T-helper 2 cell treated with Interferon-gamma antibody and Interleukin-4, amounts not matched to agents 100 ng/mL and 5 ng/mL, for 36 hours (primary cell): ENCODE data around the gene PLEKHM1. TPM values are rescaled to one million over a fixed set of nuclear protein-coding genes. Genes with fewer than 3 reads are reported as not detected.
"Not testable (repeated sequence)": the region's sequence is repeated elsewhere in the genome, so short reads cannot be mapped to it uniquely, and the experiment has no call there.

Experiments used
- intact Hi-C: fragments of 100-400 bp; cut with micrococcal nuclease; formaldehyde crosslinking; loops from one replicate; pipeline ENCODE4 v1.15.1; 2023
- total RNA-seq: library from RNA; stranded (reverse); gene quantifications from 2 replicates; pipeline ENCODE4 v1.2.3, GENCODE V29; 2022

PLEKHM1 gene
- 41.1 and 48.7 TPM in 2 replicates for total RNA-seq

DNA sequence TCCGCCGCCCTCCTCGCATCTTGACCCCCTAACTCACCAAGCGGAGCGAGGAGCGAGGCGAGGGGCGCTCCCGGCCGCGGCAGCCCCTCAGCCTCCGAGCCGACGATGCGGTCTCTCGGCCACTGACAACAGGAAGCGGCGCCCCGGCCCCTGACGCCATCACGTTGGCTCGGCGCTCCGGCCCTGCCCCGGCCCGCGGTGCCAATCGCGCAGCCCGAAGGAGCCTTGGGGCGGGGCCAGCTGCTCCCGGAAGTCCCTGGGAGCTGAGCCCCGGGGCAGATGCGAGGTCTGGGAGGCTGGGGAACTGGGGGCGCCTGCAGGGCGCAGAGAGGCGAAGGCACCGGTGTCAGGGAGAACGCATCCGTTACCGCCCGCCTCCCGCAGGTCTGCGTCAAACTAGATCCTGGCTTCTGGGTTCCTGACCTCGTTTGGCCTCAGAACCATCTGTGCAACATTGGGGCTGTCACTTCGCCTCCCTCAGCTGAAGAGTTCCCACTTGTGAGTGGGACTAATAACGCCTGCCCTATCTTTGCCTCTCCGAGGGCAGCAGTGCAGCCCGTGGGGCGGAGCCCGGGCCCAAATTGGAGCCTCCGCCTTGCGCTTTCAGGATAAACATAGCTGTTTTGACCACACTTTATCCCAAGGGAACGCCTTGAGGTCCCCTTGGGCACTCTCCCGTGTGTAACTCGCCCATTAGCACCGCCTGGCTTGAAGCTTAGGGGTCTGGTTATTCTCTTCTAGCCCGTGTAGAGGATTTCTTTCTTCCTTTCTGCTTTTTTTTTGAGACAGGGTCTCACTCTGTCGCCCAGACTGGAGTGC, at the start of gene PLEKHM1:
PLEKHM1 (minus strand) TSS at position 107 of the 819 bp plus-strand sequence. CDS start 8,237 bp downstream, outside the sequence.
- intact Hi-C loops: loop anchor here (10.0 kb wide), 1 partner anchor 76 kb away; no protein-coding TSS in a partner anchor

DNA sequence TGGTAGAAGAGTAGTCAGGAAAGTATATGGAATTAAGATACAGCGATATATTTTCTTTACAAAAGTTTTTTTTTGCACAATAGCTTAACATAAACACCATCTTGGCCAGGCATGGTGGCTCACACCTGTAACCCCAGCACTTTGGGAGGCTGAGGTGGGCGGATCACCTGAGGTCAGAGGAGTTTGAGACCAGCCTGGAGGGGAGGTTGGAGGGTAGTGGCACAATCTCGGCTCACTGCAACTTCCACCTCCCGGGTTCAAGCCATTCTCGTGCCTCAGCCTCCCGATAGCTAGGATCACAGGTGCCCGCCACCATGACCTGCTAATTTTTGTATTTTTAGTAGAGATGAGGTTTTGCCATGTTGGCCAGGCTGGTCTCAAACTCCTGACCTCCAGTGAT, 47.6 kb upstream of the PLEKHM1 start:
- intact Hi-C loops: not testable (repeated sequence)

DNA sequence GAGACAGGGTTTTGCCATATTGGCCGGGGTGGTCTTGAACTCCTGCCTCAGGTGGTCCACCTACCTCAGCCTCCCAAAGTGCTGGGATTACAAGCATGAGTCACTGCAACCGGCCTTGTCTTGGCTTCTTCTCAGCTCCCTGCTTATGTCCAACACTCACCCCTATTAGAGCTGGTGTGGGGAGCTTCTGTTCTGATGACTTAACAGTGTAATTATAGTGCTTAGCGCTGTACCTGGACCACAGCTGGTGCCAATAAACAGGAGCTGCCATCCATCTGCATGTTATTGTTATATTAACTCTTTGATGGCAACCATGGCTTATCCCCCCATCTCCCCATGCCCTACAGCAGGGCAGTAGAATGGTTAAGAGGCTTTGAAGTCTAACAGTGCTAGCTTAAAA, 15.6 kb upstream of the PLEKHM1 start:
- intact Hi-C loops: not testable (repeated sequence)

DNA sequence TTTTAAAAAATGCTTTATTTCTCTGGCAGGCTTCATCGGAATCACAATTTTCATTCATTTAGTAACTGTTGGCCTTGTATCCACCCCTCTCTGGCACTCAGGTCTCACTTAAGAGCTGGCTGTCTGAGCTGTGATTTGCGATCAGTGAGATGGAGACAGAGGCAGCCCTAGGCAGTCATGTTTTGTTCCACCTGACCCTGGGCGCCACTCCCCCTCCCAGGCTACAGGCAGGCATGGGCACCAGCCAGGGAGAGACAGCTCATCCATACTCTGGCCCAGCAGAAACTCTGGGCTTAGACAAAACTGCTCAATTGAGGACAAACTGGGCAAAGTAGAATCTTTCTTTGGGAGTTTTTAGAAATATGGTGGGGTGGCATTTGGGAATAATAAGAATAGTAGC, 14.7 kb upstream of the PLEKHM1 start:
- intact Hi-C loops: not testable (repeated sequence)

DNA sequence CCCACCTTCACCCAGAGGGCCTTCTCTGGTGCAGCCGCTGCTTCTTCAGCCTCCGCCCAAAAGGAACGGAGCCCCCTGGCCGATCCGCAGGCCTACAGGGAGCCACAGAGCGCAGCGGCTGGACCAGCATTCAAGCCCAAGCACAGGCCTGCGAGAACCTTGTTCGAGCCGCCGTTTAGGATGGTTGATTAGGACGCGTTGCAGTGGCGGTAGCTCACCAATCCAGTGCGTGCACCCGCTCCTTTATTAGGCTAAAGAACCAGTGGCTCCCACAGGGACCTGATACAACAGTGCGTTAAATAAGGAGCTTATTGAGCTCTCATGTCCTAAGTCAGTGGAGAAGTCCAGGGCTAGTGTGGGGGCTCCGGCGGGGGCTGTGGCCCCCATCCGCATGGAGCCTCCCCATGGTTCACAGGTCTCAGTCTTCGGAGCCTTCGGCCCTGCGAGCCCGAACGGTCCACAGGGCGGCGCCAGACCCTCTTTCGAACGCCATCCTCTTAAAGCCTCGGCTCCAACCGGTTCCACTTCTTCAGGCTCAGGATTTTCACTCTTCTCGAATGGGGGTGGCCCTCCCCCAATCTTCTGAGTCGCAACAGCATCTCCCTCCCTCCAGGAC, 10.7 kb upstream of the PLEKHM1 start:
- intact Hi-C loops: not testable (repeated sequence)

DNA sequence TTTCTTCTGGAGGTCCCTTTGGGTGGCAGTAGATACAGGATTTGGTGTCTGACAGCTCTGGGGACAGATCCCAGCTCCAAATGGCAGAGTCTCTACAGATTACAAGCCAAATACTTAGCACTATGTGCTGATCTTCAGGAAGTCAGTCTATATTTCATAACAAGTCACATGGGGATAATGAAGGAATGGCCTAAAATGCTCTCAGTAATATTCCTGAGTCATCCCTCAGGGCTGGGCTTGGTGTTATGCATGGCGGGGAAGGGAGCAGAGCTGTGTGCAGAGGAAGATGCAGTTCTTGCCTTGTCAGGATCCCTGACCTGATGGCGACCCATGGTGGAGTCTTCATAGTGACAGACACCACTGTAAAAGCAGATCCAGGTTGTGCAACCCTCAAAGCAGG, 10.0 kb upstream of the PLEKHM1 start:
- intact Hi-C loops: not testable (repeated sequence)

DNA sequence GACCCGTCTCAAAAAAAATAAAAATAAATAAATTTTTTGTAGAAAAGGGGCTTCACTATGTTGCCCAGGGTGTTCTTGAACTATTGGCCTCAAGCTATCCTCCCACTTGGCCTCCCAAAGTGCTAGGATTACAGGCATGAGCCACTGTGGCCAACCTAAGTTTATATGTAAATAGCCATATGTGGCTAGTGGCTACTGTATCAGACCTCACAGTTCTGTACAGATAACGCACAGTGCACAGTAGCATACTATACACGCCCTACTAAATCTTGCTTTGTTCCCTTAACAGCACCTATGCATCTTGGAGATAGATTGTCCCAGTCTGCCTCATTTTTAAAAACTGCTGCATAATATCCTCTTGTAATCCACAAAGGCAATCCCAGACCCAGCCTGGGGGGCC, 8.7 kb upstream of the PLEKHM1 start:
- intact Hi-C loops: loop anchor here (10.0 kb wide), 1 partner anchor 84 kb away; no protein-coding TSS in a partner anchor

DNA sequence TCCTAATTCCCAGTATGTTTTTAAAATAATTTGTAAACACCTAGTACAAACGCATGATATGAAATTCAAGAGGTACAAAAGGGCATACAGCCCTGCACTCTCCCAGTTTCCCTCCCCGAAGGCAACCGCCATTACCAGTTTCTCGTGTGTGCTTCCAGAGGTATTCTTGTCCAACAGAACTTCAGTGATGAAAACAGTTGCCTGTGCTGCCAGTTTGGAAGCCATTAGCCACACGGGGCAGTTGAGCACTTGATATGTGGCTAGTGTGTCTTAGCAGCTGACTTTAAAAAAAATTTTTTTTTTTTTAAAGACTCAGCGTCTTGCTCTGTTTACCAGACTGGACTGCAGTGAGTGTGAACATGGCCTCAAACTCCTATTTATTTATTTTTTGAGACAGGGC, 7.9 kb upstream of the PLEKHM1 start:
- intact Hi-C loops: loop anchor here (10.0 kb wide), 1 partner anchor 84 kb away; no protein-coding TSS in a partner anchor

DNA sequence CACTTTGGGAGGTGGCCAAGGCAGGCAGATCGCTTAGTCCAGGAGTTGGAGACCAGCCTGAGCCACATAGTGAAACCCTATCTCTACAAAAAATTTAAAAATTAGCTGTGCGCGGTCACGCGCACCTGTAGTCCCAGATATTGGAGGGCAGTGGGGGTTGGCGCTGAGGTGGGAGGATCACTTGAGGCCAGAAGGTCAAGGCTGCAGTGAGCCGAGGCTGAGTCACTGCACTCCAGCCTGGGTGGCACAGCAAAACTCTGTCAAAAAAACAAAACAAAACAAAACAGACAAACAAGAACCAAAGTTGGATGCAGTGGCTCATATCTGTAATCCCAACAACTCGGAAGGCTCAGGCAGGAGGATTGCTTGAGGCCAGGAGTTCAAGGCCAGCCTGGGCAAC, 6.9 kb upstream of the PLEKHM1 start:
- intact Hi-C loops: loop anchor here (10.0 kb wide), 1 partner anchor 83 kb away; no protein-coding TSS in a partner anchor

DNA sequence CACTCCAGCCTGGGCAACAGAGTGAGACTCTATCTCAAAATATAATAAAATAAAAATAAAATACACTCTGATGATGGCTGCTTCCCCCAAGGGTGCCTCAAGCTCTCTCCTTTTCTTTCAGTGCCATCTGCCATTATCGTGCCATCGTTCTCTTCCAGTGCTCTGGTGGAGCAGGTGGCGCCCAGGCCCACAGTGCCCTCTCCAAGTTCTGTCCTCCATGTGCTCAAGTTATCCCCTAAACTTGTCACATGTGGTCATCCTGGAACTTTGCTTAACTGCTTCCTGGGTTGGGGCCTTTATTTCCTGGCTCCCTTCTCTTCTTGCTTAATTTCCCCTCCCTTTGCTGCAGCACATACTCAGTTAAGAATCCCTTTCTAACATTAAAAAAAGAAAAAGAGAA, 6.0 kb upstream of the PLEKHM1 start:
- intact Hi-C loops: loop anchor here (10.0 kb wide), 1 partner anchor 82 kb away; no protein-coding TSS in a partner anchor

DNA sequence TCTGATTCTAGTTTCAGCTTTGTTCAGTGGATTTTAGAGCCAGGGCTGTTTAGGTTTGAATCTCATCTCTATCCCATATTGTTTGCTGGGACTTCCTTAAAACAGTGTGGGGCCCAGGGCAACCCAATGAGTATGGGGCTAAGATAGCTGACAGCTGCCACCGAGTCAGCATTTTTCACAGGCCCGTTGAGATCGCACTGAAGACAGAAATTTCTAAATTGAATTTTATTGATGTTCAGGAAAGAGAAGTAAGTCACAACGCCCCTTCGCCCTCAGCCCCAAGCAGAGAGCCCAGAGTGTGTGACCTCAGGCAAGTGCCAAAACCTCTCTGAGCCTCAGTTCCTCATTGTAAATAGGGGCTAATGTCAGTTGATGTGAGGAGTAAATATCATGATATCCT, 4.0 kb upstream of the PLEKHM1 start:
- intact Hi-C loops: loop anchor here (10.0 kb wide), 1 partner anchor 80 kb away; no protein-coding TSS in a partner anchor

DNA sequence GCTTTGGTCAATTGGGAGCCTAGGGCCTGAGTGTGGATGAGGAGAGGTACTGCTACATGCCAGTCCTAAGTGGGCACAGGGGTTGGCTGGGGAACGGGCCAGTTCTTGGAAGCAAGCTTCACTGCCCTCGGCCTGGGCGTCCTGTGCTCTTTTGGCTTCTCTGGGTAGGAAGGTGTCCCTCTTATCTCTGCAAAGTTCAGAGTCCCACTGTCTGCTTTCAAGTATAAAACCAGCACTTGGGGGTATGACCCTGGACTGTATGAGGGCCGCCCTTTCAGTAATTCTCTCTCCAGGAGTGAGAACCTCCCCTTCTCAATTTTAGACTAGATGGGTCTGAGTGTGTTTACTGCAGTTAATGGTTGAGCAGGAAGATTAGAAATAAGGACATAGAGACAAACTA, 1.6 kb upstream of the PLEKHM1 start:
- intact Hi-C loops: loop anchor here (10.0 kb wide), 1 partner anchor 77 kb away; no protein-coding TSS in a partner anchor

DNA sequence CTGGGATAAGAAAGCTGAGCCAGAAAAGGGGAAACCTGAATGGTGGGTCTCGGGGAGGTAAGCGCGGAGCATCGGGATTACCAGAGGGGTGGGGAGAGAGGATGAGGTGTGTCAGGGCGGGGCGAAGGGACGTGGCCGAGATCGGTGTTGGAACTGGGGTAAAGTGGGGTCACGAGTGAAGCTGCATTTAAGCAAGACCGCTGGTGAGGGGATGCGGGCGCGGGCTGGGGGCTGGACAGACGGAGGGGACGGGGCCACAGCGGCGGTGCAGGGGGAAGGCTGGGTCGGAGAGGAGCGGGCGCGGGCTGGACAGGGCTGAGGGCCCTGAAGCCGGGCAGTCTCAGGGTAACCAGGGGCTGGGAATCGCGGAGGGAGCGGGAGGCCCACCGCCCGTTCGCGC, 323 bp downstream of the PLEKHM1 start:
- intact Hi-C loops: loop anchor here (10.0 kb wide), 1 partner anchor 75 kb away; no protein-coding TSS in a partner anchor

DNA sequence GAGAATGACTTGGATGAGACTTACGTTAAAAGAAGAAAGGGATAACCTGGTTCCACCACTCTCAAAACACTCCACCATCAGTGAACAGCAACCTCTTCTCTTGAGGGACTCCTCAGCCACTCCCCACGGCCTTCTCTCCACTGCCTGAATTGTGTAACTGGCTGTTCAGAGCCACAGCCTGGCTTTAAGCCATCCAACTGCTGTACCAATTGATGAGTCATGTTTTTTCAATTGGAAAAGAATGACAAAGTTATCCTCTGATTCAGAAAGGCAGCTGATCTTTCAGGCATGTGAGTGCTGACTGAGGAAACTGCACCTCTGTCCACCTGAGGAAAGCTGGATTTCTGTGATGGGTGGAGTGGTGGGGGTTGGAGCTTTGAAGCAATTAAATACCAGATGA, 2.8 kb downstream of the PLEKHM1 start:
- intact Hi-C loops: not testable (repeated sequence)

DNA sequence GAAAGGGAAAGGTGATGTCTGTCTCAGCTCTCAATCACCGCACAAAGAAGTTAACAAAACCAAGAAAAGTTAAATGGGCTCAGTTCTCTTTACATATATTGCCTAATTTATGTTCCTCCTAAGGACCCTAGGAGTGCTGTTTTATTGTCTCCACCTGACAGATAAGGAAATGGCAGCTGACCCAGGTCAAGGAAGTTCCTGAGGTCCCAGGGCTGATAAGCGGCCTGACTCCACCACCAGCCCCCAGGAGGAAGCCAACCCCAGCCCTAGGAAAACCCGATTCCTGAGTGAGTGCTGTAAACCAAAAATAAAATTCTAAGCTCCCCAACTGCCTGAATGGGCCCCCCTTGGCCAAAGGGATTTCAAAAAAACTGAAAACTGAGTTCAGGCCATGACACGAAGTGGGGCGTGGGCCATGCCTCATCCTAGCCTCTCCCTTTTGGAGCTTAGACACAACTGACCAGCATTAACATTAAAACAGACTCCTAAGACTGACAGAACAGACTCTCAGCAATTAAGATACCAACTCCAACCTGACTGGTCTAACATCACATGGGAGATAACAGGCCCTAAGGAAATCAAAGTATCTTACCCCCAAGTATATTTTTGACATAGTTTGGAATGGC, 6.8 kb downstream of the PLEKHM1 start:
- intact Hi-C loops: not testable (repeated sequence)

DNA sequence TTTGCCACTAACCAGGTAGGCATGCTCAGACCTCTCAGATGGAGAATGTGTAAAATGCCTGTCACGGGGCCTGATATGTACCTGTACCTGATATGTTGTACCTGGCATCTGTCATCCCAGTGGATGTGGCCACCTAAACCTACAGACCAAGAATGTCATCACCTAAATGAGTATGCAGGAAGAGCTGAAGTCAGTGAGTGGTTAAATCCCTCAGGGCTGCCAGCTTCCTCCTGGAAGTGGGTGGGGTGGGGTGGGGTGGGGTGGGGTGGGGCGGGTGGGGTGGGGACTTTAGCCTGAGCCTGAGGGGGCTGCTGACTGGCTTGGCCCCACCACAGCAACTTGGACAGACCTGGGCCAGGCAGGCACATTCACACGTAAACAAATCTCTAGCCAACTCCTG, 7.3 kb downstream of the PLEKHM1 start:
- intact Hi-C loops: not testable (repeated sequence)

DNA sequence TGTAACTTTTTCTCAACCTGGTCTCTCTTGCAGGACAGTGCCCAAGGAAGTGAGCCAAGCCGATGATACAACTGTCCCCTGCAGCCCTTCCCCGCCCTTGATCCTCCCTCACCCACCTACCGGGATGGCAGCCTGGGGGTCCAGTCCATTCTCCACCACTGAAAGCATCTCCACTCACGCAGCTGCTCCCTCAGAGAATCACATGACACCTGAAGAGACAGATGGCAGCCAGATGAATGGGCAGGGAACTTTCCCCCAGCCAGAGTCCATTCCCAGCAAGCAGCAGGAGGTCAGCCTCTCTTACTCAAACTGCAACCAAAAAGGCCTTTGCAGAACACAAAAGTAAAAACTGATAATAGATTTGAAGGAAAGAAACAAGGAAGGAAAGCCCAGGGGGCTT, 8.2 kb downstream of the PLEKHM1 start:
- intact Hi-C loops: not testable (repeated sequence)

DNA sequence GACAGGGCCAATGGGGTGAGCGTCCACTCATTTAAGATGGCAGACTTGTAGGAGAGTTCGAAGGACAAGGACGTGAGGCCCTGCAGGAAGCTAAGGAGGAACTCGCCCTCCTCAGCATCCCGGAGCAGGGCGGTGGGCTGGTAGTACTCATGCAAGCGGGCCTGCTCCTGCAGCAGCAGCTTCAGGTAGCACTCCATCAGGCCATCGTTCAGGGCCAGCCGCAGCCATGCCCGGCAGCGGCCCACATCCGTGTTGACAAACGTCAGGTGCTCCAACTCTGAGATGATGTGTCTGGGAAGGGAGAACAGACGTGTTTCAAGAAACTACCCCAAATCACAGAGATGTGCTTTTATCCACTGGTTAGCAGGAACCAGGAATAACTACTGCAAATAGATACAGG, 15.1 kb downstream of the PLEKHM1 start:
- intact Hi-C loops: not testable (repeated sequence)

DNA sequence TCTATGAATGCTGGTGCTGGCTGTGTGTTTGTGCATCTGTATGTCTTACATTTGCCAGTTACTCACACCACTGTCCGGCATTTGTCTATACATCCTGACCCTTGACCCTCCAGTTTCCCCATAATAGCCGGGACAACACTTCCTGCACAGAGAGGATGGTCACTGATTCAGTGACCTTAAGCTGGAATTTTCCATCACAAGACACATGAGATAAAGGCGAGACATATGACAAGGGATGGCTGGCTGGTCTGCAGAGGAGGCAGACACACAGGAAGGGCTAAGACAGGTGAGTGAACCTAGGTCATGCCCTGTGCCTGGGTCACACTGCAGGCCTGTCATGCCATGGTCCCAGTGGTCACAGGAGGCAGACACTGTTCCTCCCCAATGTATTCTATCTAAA, 18.3 kb downstream of the PLEKHM1 start:
- intact Hi-C loops: not testable (repeated sequence)

DNA sequence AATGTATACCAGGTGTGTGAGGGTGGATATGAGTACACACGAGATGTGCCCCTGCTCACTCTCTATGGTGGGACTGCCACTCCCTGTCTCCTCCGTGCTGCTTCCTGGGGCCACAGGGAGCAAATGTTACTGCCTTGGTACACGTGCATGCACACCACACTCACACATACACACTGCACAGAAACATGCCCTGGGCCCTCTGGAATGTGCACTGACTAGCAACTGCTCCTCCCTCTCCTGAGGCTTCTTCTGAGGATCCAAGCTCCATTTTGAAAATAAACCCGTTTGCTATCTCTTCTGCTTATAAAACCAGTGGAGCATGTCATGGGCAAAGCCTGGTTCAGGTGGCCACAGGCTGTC, 21.3 kb downstream of the PLEKHM1 start:
- intact Hi-C loops: not testable (repeated sequence)

DNA sequence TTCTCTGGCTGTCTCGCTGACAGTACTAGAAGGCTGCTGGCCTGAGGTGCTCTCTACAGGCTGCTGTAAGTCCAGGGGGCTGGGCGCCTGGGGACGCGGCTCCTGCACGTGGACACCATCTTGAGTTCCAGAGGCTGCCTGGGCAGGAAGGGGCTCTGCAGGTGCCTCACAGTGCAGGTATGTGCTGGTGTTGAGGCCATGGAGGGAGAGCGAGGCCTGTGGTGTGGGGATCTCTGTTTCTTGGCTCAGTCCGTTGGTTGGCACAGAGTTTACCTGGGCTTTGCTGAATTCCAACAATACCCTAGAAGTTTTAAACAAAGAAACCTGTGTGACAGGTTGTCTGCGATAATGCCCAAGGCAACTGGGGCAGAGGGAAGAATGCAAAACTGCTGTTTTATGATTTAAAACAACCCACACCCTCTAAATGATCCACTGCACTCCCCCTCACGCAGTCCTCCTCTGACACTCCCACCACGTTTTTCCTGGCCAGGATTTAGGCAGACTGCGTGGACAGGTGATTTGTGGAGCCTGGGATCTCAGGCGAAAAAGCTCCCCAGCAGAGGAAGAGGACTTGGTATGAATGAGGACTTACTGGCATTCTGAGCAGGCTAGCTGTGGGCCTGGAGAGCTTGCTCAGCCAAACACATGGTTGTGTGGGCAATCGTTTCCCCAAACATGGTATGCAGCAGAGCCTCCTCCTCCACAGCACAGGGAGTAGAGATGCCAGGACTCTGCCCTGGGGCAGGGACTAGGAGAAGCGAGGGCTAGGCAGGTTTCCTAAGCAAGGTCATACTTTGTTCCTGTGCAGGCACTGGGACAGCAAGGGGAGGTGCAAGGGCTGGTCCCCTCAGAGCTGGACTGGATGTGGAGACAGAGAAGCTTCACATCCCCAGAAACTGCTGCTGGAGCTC, 22.0 kb downstream of the PLEKHM1 start:
- intact Hi-C loops: not testable (repeated sequence)
